VCaP (cell line): ENCODE data around the gene GGCX.

ENCODE experiments used
- H3K27ac ChIP-seq: fragments of 450-650 bp; 2 replicates; pipeline ENCODE4 v1.5.1; 2017
- CTCF ChIP-seq: fragments of 450-650 bp; conservative IDR thresholded peaks from 2 replicates; pipeline ENCODE4 v1.5.1; 2017; ENCODE audit warnings: mild to moderate bottlenecking, moderate library complexity

The GGCX gene

GRCh38 chr2:85536479-85536878, 24.8 kb downstream of the GGCX start:
- TF ChIP-seq CTCF: no peak
- peak overlapping the region; percentile 100 for H3K27ac ChIP-seq

DNA sequence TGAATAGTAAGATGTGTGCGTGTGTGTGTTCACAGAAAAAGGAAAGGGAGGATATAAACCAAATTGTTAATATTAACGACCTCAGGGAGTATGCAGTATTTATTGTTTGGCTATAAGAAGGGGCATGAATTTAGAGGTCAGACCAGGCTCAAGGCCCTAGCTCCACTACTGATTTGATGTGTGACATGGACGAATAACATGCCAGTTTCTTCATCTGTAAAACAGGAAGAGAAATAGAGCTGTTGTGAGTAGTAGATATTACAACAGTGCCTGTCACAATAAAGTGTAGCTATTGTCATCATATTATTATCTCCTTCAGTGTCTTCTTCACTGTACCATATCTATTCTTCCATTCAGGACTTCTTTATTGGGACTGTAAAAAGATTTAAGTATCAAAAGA, 26.4 kb downstream of the GGCX start:
- TF ChIP-seq CTCF: no peak
- no peak overlapping the region for H3K27ac ChIP-seq

DNA sequence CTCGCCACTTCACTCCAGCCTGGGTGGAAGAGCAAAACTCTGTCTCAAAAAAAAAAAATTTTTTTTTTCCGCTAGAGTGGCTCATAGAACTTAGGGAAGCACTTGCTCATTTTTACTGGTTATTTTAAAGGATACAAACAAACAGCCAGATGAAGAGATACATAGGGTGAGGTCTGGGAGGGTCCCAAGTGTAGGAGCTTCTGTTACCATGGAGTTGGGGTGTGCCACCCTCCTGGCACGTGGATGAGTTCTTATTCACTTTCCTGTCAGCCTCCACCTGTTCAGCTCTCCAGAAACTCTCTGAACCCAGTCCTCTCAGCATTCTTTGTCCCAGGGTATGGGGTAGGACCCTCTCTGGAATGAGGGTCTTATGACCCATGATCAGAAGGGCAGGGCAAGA, 27.2 kb downstream of the GGCX start:
- no peak overlapping the region for H3K27ac ChIP-seq
- TF ChIP-seq CTCF: no peak

DNA sequence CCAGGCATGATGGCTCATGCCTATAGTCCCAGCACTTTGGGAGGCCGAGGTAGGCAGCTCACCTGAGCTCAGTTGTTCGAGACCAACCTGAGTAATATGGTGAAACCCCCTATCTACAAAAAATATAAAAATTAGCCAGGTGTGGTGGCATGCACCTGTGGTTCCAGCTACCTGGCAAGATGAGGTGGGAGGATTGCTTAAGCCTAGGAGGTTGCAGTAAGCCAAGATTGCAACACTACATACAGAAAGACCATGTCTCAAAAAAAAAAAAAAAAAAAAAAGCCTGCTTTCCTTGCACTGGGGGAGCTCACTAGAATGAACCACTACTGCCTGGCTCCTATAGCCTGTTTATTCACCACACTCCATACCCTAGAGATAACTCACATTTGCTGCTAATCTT, 29.7 kb downstream of the GGCX start:
- H3K27ac ChIP-seq: no peak overlapping the region
- TF ChIP-seq CTCF: no peak

- H3K27ac ChIP-seq: no peak overlapping the region
- TF ChIP-seq CTCF: no peak
These were observed 31.5 kb downstream of the GGCX start for GRCh38 chr2:85529809-85530208.

DNA sequence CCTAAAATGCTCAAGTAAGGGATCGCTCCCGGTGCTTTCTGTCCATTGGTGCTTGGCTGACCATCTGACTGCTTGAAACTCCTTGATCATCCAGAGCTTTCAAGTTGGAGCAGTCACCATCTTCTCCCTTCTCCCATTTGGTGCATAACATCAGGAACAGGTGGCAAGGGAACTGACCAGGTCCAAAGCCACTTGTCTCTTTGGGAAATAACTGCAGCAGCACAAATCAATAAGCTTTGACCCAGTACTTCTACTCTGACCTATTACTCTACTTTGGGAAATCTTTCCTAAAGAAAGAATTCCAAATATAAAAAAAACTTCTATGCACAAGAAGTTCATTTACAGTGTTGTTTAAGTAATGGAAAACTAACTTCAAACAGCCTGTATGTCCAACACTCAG, 32.9 kb downstream of the GGCX start:
- no peak overlapping the region for H3K27ac ChIP-seq
- no peak for TF ChIP-seq CTCF

- no peak overlapping the region for H3K27ac ChIP-seq
- no peak for TF ChIP-seq CTCF
These were observed 33.5 kb downstream of the GGCX start for GRCh38 chr2:85527787-85528186.

GRCh38 chr2:85525567-85525966, 35.7 kb downstream of the GGCX start:
- TF ChIP-seq CTCF: no peak
- peak overlapping the region; percentile 96 for H3K27ac ChIP-seq
